Panc1 (cell line): ENCODE results near the gene KRTAP1-3. TPM values are rescaled to one million over a fixed set of nuclear protein-coding genes. Genes with fewer than 3 reads are reported as not detected.

Source experiments
- ATAC-seq: fragments of 200-7000 bp; cut with Tn5 transposase; 2 replicates; pipeline ENCODE4 v1.9.1; 2020; ENCODE audit warnings: mild to moderate bottlenecking, moderate library complexity
- BruUV-seq: library from RNA; stranded (reverse); fragments of 400-500 nt; replicated peaks from 2 replicates; lab custom pipeline; 2021; lab: Mats Ljungman, UMichigan
- CTCF ChIA-PET: fragments of 300-600 bp; sonication (Branson Sonifier 250); formaldehyde crosslinking; loops from one replicate; lab custom pipeline; 2022; ENCODE audit warnings: antibody characterized with exemption; lab: Charles Lee
- POLR2A ChIA-PET: fragments of 300-600 bp; sonication (Branson Sonifier 250); formaldehyde crosslinking; loops from one replicate; lab custom pipeline; 2022; ENCODE audit warnings: antibody characterized with exemption; lab: Charles Lee
- DNase-seq: peaks from one replicate; pipeline ENCODE4 v3.0.0-alpha.2; 2010; ENCODE audit warnings: low read depth, low spot score
- H3K27ac ChIP-seq: 2 replicates; pipeline ENCODE4 v1.5.1; 2011; ENCODE audit warnings: mild to moderate bottlenecking, low read length, inconsistent platforms
- H3K27me3 ChIP-seq: fragments of 200-500 bp; sonication (Bioruptor generic); 2 replicates; pipeline ENCODE4 v1.6.0; 2014; ENCODE audit warnings: low read length, inconsistent platforms; ENCODE audit not compliant: control insufficient read depth, insufficient read depth
- H3K36me3 ChIP-seq: fragments of 200-500 bp; sonication (Bioruptor generic); 2 replicates; pipeline ENCODE4 v1.5.1; 2014; ENCODE audit warnings: inconsistent platforms, mild to moderate bottlenecking, low read length, moderate library complexity; ENCODE audit not compliant: control insufficient read depth, insufficient read depth
- H3K4me1 ChIP-seq: 2 replicates; pipeline ENCODE4 v1.5.1; 2011; ENCODE audit warnings: inconsistent platforms, mild to moderate bottlenecking, low read length, moderate library complexity; ENCODE audit not compliant: control insufficient read depth, insufficient read depth
- H3K4me3 ChIP-seq, 2 experiments: 2 replicates each; pipeline ENCODE4 v1.5.1; 2011 to 2012; ENCODE audit warnings: low read depth in 2 of 2, low read length in 2 of 2, mild to moderate bottlenecking in 2 of 2, inconsistent platforms in 1 of 2, moderate library complexity in 1 of 2
- H3K9me3 ChIP-seq: fragments of 200-500 bp; sonication (Bioruptor generic); 2 replicates; pipeline ENCODE4 v1.5.1; 2014; ENCODE audit warnings: low read depth, mild to moderate bottlenecking, inconsistent platforms, low read length, moderate library complexity; ENCODE audit not compliant: control insufficient read depth, insufficient read depth
- POLR2AphosphoS5 ChIP-seq: IDR thresholded peaks from 2 replicates; pipeline ENCODE4 v1.6.1; 2012; ENCODE audit warnings: mild to moderate bottlenecking, low read depth, low read length, moderate library complexity
- SIN3A ChIP-seq: IDR thresholded peaks from 2 replicates; pipeline ENCODE4 v1.6.1; 2012; ENCODE audit warnings: low read depth, mild to moderate bottlenecking, low read length, moderate library complexity, borderline replicate concordance; ENCODE audit not compliant: insufficient read depth
- TCF7L2 ChIP-seq: IDR thresholded peaks from 2 replicates; pipeline ENCODE4 v1.6.1; 2011; ENCODE audit warnings: mild to moderate bottlenecking, low read depth, low read length, inconsistent platforms
- in situ Hi-C: cut with HindIII; loops from 2 replicates; pipeline ENCODE4 v1.10.0; 2016; ENCODE audit warnings: low sequenced_read_pairs, low pct_unique_long_range_greater_than_20kb
- intact Hi-C: fragments of 100-400 bp; cut with micrococcal nuclease; formaldehyde crosslinking; loops from one replicate; pipeline ENCODE4 v1.10.0; 2022; ENCODE audit not compliant: unreplicated experiment
- total RNA-seq: library from RNA; stranded (reverse); gene quantifications from one replicate; pipeline ENCODE4 v1.2.1, GENCODE V29; 2021; ENCODE audit not compliant: unreplicated experiment
- TF ChIP-seq, protein P1 (sequence below): fragments of 450-650 bp; IDR thresholded peaks from 2 replicates; pipeline ENCODE4 v1.5.1; 2017; ENCODE audit warnings: mild to moderate bottlenecking
- TF ChIP-seq, protein P2 (sequence below), 2 experiments: IDR thresholded peaks; 2 replicates each; pipeline ENCODE4 v1.6.1; 2011 to 2012; ENCODE audit warnings: low read depth in 2 of 2, control low read depth in 1 of 2, low read length in 1 of 2, mild to moderate bottlenecking in 1 of 2, moderate library complexity in 1 of 2; ENCODE audit not compliant: insufficient read depth in 1 of 2

The KRTAP1-3 gene
- total RNA-seq, 1 experiment from 2014 or later: not detected

GRCh38 chr17:41019415-41019814 is 15.3 kb downstream of the KRTAP1-3 start:
- in situ Hi-C loops: no loop called here
- BruUV-seq: no TSS peak

GRCh38 chr17:41018541-41018940 is 16.1 kb downstream of the KRTAP1-3 start:
- CTCF ChIA-PET: no interaction called here
- TF ChIP-seq SIN3A: no peak
- TF ChIP-seq, protein P1, sequence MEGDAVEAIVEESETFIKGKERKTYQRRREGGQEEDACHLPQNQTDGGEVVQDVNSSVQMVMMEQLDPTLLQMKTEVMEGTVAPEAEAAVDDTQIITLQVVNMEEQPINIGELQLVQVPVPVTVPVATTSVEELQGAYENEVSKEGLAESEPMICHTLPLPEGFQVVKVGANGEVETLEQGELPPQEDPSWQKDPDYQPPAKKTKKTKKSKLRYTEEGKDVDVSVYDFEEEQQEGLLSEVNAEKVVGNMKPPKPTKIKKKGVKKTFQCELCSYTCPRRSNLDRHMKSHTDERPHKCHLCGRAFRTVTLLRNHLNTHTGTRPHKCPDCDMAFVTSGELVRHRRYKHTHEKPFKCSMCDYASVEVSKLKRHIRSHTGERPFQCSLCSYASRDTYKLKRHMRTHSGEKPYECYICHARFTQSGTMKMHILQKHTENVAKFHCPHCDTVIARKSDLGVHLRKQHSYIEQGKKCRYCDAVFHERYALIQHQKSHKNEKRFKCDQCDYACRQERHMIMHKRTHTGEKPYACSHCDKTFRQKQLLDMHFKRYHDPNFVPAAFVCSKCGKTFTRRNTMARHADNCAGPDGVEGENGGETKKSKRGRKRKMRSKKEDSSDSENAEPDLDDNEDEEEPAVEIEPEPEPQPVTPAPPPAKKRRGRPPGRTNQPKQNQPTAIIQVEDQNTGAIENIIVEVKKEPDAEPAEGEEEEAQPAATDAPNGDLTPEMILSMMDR: no peak
- TF ChIP-seq POLR2AphosphoS5: no peak
- TF ChIP-seq, protein P2, sequence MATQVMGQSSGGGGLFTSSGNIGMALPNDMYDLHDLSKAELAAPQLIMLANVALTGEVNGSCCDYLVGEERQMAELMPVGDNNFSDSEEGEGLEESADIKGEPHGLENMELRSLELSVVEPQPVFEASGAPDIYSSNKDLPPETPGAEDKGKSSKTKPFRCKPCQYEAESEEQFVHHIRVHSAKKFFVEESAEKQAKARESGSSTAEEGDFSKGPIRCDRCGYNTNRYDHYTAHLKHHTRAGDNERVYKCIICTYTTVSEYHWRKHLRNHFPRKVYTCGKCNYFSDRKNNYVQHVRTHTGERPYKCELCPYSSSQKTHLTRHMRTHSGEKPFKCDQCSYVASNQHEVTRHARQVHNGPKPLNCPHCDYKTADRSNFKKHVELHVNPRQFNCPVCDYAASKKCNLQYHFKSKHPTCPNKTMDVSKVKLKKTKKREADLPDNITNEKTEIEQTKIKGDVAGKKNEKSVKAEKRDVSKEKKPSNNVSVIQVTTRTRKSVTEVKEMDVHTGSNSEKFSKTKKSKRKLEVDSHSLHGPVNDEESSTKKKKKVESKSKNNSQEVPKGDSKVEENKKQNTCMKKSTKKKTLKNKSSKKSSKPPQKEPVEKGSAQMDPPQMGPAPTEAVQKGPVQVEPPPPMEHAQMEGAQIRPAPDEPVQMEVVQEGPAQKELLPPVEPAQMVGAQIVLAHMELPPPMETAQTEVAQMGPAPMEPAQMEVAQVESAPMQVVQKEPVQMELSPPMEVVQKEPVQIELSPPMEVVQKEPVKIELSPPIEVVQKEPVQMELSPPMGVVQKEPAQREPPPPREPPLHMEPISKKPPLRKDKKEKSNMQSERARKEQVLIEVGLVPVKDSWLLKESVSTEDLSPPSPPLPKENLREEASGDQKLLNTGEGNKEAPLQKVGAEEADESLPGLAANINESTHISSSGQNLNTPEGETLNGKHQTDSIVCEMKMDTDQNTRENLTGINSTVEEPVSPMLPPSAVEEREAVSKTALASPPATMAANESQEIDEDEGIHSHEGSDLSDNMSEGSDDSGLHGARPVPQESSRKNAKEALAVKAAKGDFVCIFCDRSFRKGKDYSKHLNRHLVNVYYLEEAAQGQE (IDR thresholded peaks at IDR 0.05; ENCODE audit: insufficient read depth in 1 of 2, low read depth in 2 of 2, low read length in 1 of 2): no peak
- no peak for TF ChIP-seq TCF7L2
- intact Hi-C loops: no loop called here
- DNase-seq (no peak), ATAC-seq (no peak)
- BruUV-seq: no TSS peak
- Histone ChIP-seq H3K27me3 (peaks cover under 1% of the 10 kb centered on the region; the same call in 1 of the 2 replicates), H3K27ac (no peak overlapping the region), H3K36me3 (no peaks in the 10 kb centered on the region), H3K4me1 (no peaks in the 10 kb centered on the region), H3K4me3 (no peak overlapping the region), H3K9me3 (no peaks in the 10 kb centered on the region)
- POLR2A ChIA-PET: interaction anchor here (0.6 kb wide), 1 partner anchor 44 kb away, joined by 5 read pairs; no protein-coding TSS in a partner anchor
- in situ Hi-C loops: no loop called here

More at GRCh38 chr17:41019415-41019814, 15.3 kb downstream of the KRTAP1-3 start:
- TF ChIP-seq POLR2AphosphoS5: no peak
- no peak for TF ChIP-seq SIN3A
- TF ChIP-seq, protein P1: no peak
- Histone ChIP-seq H3K27ac (no peak overlapping the region), H3K27me3 (peaks cover 2% of the 10 kb centered on the region; the same call in 1 of the 2 replicates), H3K36me3 (no peaks in the 10 kb centered on the region), H3K9me3 (no peaks in the 10 kb centered on the region), H3K4me1 (no peaks in the 10 kb centered on the region), H3K4me3 (no peak overlapping the region)
- ATAC-seq (no peak), DNase-seq (no peak)
- ChIA-PET POLR2A (no interaction called here), CTCF (no interaction called here)
- intact Hi-C loops: no loop called here
